Gastrocnemius medialis (tissue), 4 donors: ENCODE results near the gene PARD3B.

Experiments
- CTCF ChIP-seq, 5 experiments: fragments of 450-650 bp in 3 of 5; fragments of 200-600 bp in 2 of 5; sonication (generic) in 2 of 5; IDR thresholded peaks in 4 of 5; conservative IDR thresholded peaks in 1 of 5; 1 replicate in 4 of 5; 2 replicates in 1 of 5; pipeline ENCODE4 v1.5.1; 2016 to 2019; ENCODE audit warnings: antibody characterized with exemption in 5 of 5, mild to moderate bottlenecking in 3 of 5, moderate library complexity in 3 of 5
- POLR2A ChIP-seq, 2 donors: fragments of 450-650 bp; IDR thresholded peaks; one replicate each; pipeline ENCODE4 v1.6.1; 2017; ENCODE audit warnings: antibody characterized with exemption in 2 of 2, mild to moderate bottlenecking in 2 of 2, moderate library complexity in 2 of 2

DNA sequence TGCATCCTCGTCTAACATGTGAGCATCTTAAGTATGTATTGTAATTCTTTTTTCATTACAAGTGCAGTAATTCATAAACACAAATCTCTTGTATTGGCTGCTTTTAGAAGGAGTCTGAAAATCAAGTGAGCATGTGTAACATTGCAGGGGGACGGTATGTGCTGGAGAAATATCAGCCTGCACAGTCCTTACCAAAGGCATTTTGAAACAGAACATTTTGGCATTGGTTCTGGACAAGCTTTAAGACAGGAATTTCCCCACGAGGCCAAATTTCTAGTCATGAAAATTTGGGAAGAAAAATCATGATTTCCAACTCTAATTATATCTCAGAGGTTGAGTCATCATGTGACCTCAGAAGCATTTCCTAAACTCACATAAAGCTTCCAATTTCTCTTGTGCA, 1112.3 kb downstream of the PARD3B start:
- TF ChIP-seq POLR2A (IDR thresholded peaks at IDR 0.05) (no peak), CTCF (IDR thresholded peaks at IDR 0.05 in 4 of 5, conservative IDR thresholded peaks at IDR 0.05 in 1 of 5) (no peak)
